Endothelial cell of umbilical vein (primary cell): ENCODE results near the gene CD58. TPM values are rescaled to one million over a fixed set of nuclear protein-coding genes. Genes with fewer than 3 reads are reported as not detected.

Experiments used
- BruUV-seq: library from RNA; stranded (reverse); fragments of 400-500 nt; replicated peaks from 2 replicates; lab custom pipeline; 2021; lab: Mats Ljungman, UMichigan
- CTCF ChIA-PET: fragments of 300-600, 350-600 bp; sonication (Branson Sonifier 250); formaldehyde crosslinking; loops from one replicate; lab custom pipeline; 2021; ENCODE audit warnings: antibody characterized with exemption, inconsistent platforms; lab: Charles Lee
- POLR2A ChIA-PET: fragments of 300-600, 350-600 bp; sonication (Branson Sonifier 250); formaldehyde crosslinking; loops from one replicate; lab custom pipeline; 2021; ENCODE audit warnings: antibody characterized with exemption, inconsistent platforms; lab: Charles Lee
- DNase-seq: peaks from one replicate; pipeline ENCODE4 v3.0.0-alpha.2; 2011; ENCODE audit warnings: low read depth, low spot score
- FAIRE-seq: peaks from 2 replicates; lab custom pipeline; 2011; peaks lifted over from hg19 to GRCh38; lab: Jason Lieb, UNC
- H2AFZ ChIP-seq: 2 replicates; pipeline ENCODE4 v1.6.0; 2012; ENCODE audit warnings: low read depth, low read length, control low read depth, inconsistent platforms
- H3K27ac ChIP-seq: 2 replicates; pipeline ENCODE4 v1.5.1; 2011; ENCODE audit warnings: low read depth, mild to moderate bottlenecking, control low read depth, low read length, moderate library complexity; ENCODE audit not compliant: insufficient read depth
- H3K27me3 ChIP-seq, 2 experiments: 2 replicates each; pipeline versions ENCODE4 v1.6.0 to v1.6.1; 2011; ENCODE audit warnings: low read length in 2 of 2, mixed read lengths in 1 of 2; ENCODE audit not compliant: control insufficient read depth in 2 of 2, insufficient read depth in 2 of 2
- H3K36me3 ChIP-seq, 2 experiments: 2 replicates in 1 of 2; 3 replicates in 1 of 2; pipeline ENCODE4 v1.5.1; 2011; ENCODE audit warnings: low read length in 2 of 2, mild to moderate bottlenecking in 1 of 2, moderate library complexity in 1 of 2; ENCODE audit not compliant: control insufficient read depth in 2 of 2, insufficient read depth in 2 of 2; ENCODE audit errors: extremely low read depth in 1 of 2
- H3K4me1 ChIP-seq: 3 replicates; pipeline ENCODE4 v1.5.1; 2011; ENCODE audit warnings: mild to moderate bottlenecking, low read length; ENCODE audit not compliant: control insufficient read depth, insufficient read depth; ENCODE audit errors: extremely low read depth
- H3K4me2 ChIP-seq: 2 replicates; pipeline ENCODE4 v1.6.1; 2011; ENCODE audit warnings: low read length, control low read depth, mixed read lengths; ENCODE audit not compliant: insufficient read depth
- H3K4me3 ChIP-seq, 3 experiments: fragments of 200-600 bp in 1 of 3; sonication (generic), shearing (Covaris generic) in 1 of 3; replicated peaks in 1 of 3; 2 replicates each; pipeline ENCODE4 v1.5.1; 2011 to 2016; ENCODE audit warnings: control low read depth in 3 of 3, low read length in 3 of 3, mild to moderate bottlenecking in 2 of 3, inconsistent platforms in 1 of 3, low read depth in 1 of 3, moderate library complexity in 1 of 3; ENCODE audit not compliant: insufficient read depth in 1 of 3
- H3K79me2 ChIP-seq: 2 replicates; pipeline ENCODE4 v1.6.0; 2012; ENCODE audit warnings: low read length, inconsistent platforms; ENCODE audit not compliant: control insufficient read depth, insufficient read depth
- H3K9ac ChIP-seq: replicated peaks from 2 replicates; pipeline ENCODE3; 2011; ENCODE audit warnings: low read length, control low read depth; ENCODE audit not compliant: insufficient read depth; ENCODE audit errors: extremely low read depth
- H3K9me1 ChIP-seq: replicated peaks from 3 replicates; pipeline ENCODE4 v1.6.0; 2011; ENCODE audit warnings: mild to moderate bottlenecking, low read length; ENCODE audit not compliant: control insufficient read depth, insufficient read depth; ENCODE audit errors: extremely low read depth
- H3K9me3 ChIP-seq: replicated peaks from 2 replicates; pipeline ENCODE4 v1.5.1; 2012; ENCODE audit warnings: low read length, inconsistent platforms; ENCODE audit not compliant: control insufficient read depth, insufficient read depth
- H4K20me1 ChIP-seq: replicated peaks from 2 replicates; pipeline ENCODE3; 2011; ENCODE audit warnings: mild to moderate bottlenecking, low read length; ENCODE audit not compliant: control insufficient read depth, insufficient read depth; ENCODE audit errors: extremely low read depth
- CTCF ChIP-seq, 2 donors: IDR thresholded peaks; 1 replicate in 1 of 2; 2 replicates in 1 of 2; pipeline ENCODE4 v1.5.1; 2011; ENCODE audit warnings: low read length in 2 of 2, mild to moderate bottlenecking in 2 of 2, moderate library complexity in 2 of 2, control low read depth in 1 of 2, inconsistent platforms in 1 of 2, low read depth in 1 of 2; ENCODE audit not compliant: insufficient read depth in 1 of 2; ENCODE audit errors: extremely low read depth in 1 of 2
- EZH2 ChIP-seq: IDR thresholded peaks from 2 replicates; pipeline ENCODE4 v1.6.1; 2012; ENCODE audit warnings: borderline replicate concordance, low read depth, mild to moderate bottlenecking, moderate library complexity, low read length, inconsistent platforms; ENCODE audit not compliant: severe bottlenecking
- FOS ChIP-seq: IDR thresholded peaks from 2 replicates; pipeline ENCODE4 v1.6.1; 2011; ENCODE audit warnings: mild to moderate bottlenecking, low read length, moderate library complexity, borderline replicate concordance; ENCODE audit not compliant: insufficient read depth
- GATA2 ChIP-seq: IDR thresholded peaks from 2 replicates; pipeline ENCODE4 v1.7.0; 2011; ENCODE audit warnings: low read depth, mild to moderate bottlenecking, moderate library complexity, mixed read lengths, low read length; ENCODE audit not compliant: insufficient read length, insufficient read depth
- JUN ChIP-seq: IDR thresholded peaks from 2 replicates; pipeline ENCODE4 v1.6.1; 2011; ENCODE audit warnings: borderline replicate concordance, low read depth; ENCODE audit not compliant: insufficient read length, insufficient read depth
- MAX ChIP-seq: IDR thresholded peaks from 2 replicates; pipeline ENCODE4 v1.6.1; 2011; ENCODE audit not compliant: insufficient read depth, insufficient read length
- MYC ChIP-seq: IDR thresholded peaks from one replicate; pipeline ENCODE4 v1.6.1; 2011; ENCODE audit warnings: mild to moderate bottlenecking, low read depth, low read length
- POLR2A ChIP-seq: IDR thresholded peaks from 2 replicates; pipeline ENCODE4 v1.6.1; 2012; ENCODE audit warnings: low read depth, mild to moderate bottlenecking, control low read depth, low read length
- POLR2AphosphoS5 ChIP-seq: IDR thresholded peaks from 2 replicates; pipeline ENCODE4 v1.6.1; 2012; ENCODE audit warnings: low read depth, mild to moderate bottlenecking, control low read depth, low read length, moderate library complexity; ENCODE audit not compliant: insufficient read depth
- dilution Hi-C: fragments of 300-500 bp; cut with MboI; formaldehyde crosslinking; loops from one replicate; pipeline ENCODE4 v1.15.0; 2019; ENCODE audit warnings: low sequenced_read_pairs; ENCODE audit not compliant: extremely low pct_ligation_motif_present
- intact Hi-C: fragments of 100-400 bp; cut with micrococcal nuclease; formaldehyde crosslinking; loops from one replicate; pipeline ENCODE4 v1.10.0; 2022
- polyA plus RNA-seq, 4 experiments: library from polyadenylated mRNA; depleted of rRNA in 3 of 4; stranded (reverse) in 3 of 4; unstranded in 1 of 4; fragments of >200 nt; gene quantifications; 2 replicates each; pipeline versions ENCODE4 v1.2.1 to v1.2.3, GENCODE V29; 2011 to 2012; ENCODE audit warnings: missing spikeins in 1 of 4
- total RNA-seq: library from RNA; stranded (reverse); gene quantifications from 2 replicates; pipeline ENCODE4 v1.2.3, GENCODE V29; 2021

Gene CD58
- total and polyA plus RNA-seq, 2 donors (not counting 3 experiments of a cell fraction or from before 2014, with no cell fraction given), result 9.8 to 12.7 TPM

- ChIA-PET CTCF (no interaction called here), POLR2A (no interaction called here)
- no peaks in the 10 kb centered on the region for H3K9me3 ChIP-seq
- no peak overlapping the region for H3K4me3 ChIP-seq
- no peak for DNase-seq
- intact Hi-C loops, result no loop called here
- no peaks in the 10 kb centered on the region for H4K20me1 ChIP-seq
- no peak overlapping the region for H2AFZ ChIP-seq
- no peak overlapping the region for H3K27ac ChIP-seq
- H3K9me1 ChIP-seq, result no peaks in the 10 kb centered on the region
- no peaks in the 10 kb centered on the region for H3K36me3 ChIP-seq
- TF ChIP-seq POLR2A, result no peak
- TF ChIP-seq EZH2, result no peak
- TF ChIP-seq CTCF (IDR thresholded peaks at IDR 0.05; ENCODE audit: extremely low read depth in 1 of 2, insufficient read depth in 1 of 2, low read depth in 1 of 2, low read length in 2 of 2), result no peak
- TF ChIP-seq MYC, result no peak
- no peak for TF ChIP-seq FOS
- TF ChIP-seq JUN, result no peak
- no peak for TF ChIP-seq POLR2AphosphoS5
- no peak for TF ChIP-seq GATA2
- TF ChIP-seq MAX, result no peak
- no peak for FAIRE-seq
- no peaks in the 10 kb centered on the region for H3K27me3 ChIP-seq
- H3K4me2 ChIP-seq, result no peak overlapping the region
- no peaks in the 10 kb centered on the region for H3K4me1 ChIP-seq
- H3K79me2 ChIP-seq, result no peaks in the 10 kb centered on the region
- no peak overlapping the region for H3K9ac ChIP-seq
- BruUV-seq, result no TSS peak
- dilution Hi-C loops, result no loop called here
These were observed 26.1 kb downstream of the CD58 start for GRCh38 chr1:116544588-116545358.
